ENCODE results near the gene OOSP2.

The OOSP2 gene

GRCh38 chr11:60085909-60086308 is 45.7 kb downstream of the OOSP2 start:
- no peaks in the 10 kb centered on the region for H4K20me1 ChIP-seq (ENCODE audit: insufficient read depth, low read length)
- H2AFZ ChIP-seq (ENCODE audit: low read length) = no peak overlapping the region
- no peak overlapping the region for H3K4me2 ChIP-seq (ENCODE audit: low read length)
- H3F3A ChIP-seq (ENCODE audit: insufficient read depth, low read length) = no peaks in the 10 kb centered on the region
- no peaks in the 10 kb centered on the region for H3K9me2 ChIP-seq (ENCODE audit: low read depth, low read length)
- no peaks in the 10 kb centered on the region for H3K79me2 ChIP-seq (ENCODE audit: insufficient read depth, low read length)
- H3K27ac ChIP-seq (ENCODE audit: low read depth, low read length, poor library complexity, severe bottlenecking) = no peak overlapping the region
- H3K4me1 ChIP-seq (ENCODE audit: insufficient read depth, low read length, severe bottlenecking) = no peaks in the 10 kb centered on the region
- TF ChIP-seq EZH2 (IDR thresholded peaks at IDR 0.05; ENCODE audit: borderline replicate concordance, low read length) (no peak), CTCF (IDR thresholded peaks at IDR 0.05; ENCODE audit: low read length) (no peak)
- H3K4me3 ChIP-seq (ENCODE audit: low read depth, low read length, poor library complexity, severe bottlenecking) = no peak overlapping the region
- H3K36me3 ChIP-seq (ENCODE audit: insufficient read depth, low read length) = no peaks in the 10 kb centered on the region
- H3K27me3 ChIP-seq (ENCODE audit: insufficient read depth, low read length) = no peaks in the 10 kb centered on the region
- H3K9me3 ChIP-seq (ENCODE audit: low read length) = no peaks in the 10 kb centered on the region
- H3K9ac ChIP-seq (ENCODE audit: low read length) = no peak overlapping the region

GRCh38 chr11:60087239-60087638 is 47.0 kb downstream of the OOSP2 start:
- no peaks in the 10 kb centered on the region for H4K20me1 ChIP-seq (ENCODE audit: insufficient read depth, low read length)
- no peaks in the 10 kb centered on the region for H3K27me3 ChIP-seq (ENCODE audit: insufficient read depth, low read length)
- no peak for TF ChIP-seq EZH2 (IDR thresholded peaks at IDR 0.05; ENCODE audit: borderline replicate concordance, low read length)
- no peak for TF ChIP-seq CTCF (IDR thresholded peaks at IDR 0.05; ENCODE audit: low read length)
- H3K79me2 ChIP-seq (ENCODE audit: insufficient read depth, low read length) = no peaks in the 10 kb centered on the region
- no peaks in the 10 kb centered on the region for H3K9me3 ChIP-seq (ENCODE audit: low read length)
- H3K27ac ChIP-seq (ENCODE audit: low read depth, low read length, poor library complexity, severe bottlenecking) = no peak overlapping the region
- H3K9me2 ChIP-seq (ENCODE audit: low read depth, low read length) = no peaks in the 10 kb centered on the region
- no peak overlapping the region for H2AFZ ChIP-seq (ENCODE audit: low read length)
- H3K4me3 ChIP-seq (ENCODE audit: low read depth, low read length, poor library complexity, severe bottlenecking) = no peak overlapping the region
- no peak overlapping the region for H3K4me2 ChIP-seq (ENCODE audit: low read length)
- H3F3A ChIP-seq (ENCODE audit: insufficient read depth, low read length) = no peaks in the 10 kb centered on the region
- H3K9ac ChIP-seq (ENCODE audit: low read length) = no peak overlapping the region
- H3K36me3 ChIP-seq (ENCODE audit: insufficient read depth, low read length) = no peaks in the 10 kb centered on the region
- no peaks in the 10 kb centered on the region for H3K4me1 ChIP-seq (ENCODE audit: insufficient read depth, low read length, severe bottlenecking)

GRCh38 chr11:60088364-60088763 is 48.2 kb downstream of the OOSP2 start, which contains the start of gene MS4A2:
Gene MS4A2 (plus strand): TSS chr11:60088664. CDS start chr11:60088766, 102 bp downstream.
- Histone ChIP-seq H3K79me2 (ENCODE audit: insufficient read depth, low read length) (no peaks in the 10 kb centered on the region), H3K36me3 (ENCODE audit: insufficient read depth, low read length) (no peaks in the 10 kb centered on the region), H3K4me3 (ENCODE audit: low read depth, low read length, poor library complexity, severe bottlenecking) (no peak within 1 kb of the TSS), H3K27ac (ENCODE audit: low read depth, low read length, poor library complexity, severe bottlenecking) (no peak within 1 kb of the TSS), H3K9ac (ENCODE audit: low read length) (no peak within 1 kb of the TSS), H3K4me1 (ENCODE audit: insufficient read depth, low read length, severe bottlenecking) (no peaks in the 10 kb centered on the region), H3K9me3 (ENCODE audit: low read length) (no peaks in the 10 kb centered on the region), H3F3A (ENCODE audit: insufficient read depth, low read length) (no peaks in the 10 kb centered on the region), H3K4me2 (ENCODE audit: low read length) (no peak within 1 kb of the TSS), H2AFZ (ENCODE audit: low read length) (no peak within 1 kb of the TSS), H3K9me2 (ENCODE audit: low read depth, low read length) (no peaks in the 10 kb centered on the region), H3K27me3 (ENCODE audit: insufficient read depth, low read length) (no peaks in the 10 kb centered on the region), H4K20me1 (ENCODE audit: insufficient read depth, low read length) (no peaks in the 10 kb centered on the region)
- TF ChIP-seq CTCF (IDR thresholded peaks at IDR 0.05; ENCODE audit: low read length) = no peak

All from OCI-LY1 (cell line).